Measurements from ENCODE around the gene ITPKB.
"Not testable (repeated sequence)": the region's sequence is repeated elsewhere in the genome, so short reads cannot be mapped to it uniquely, and the experiment has no call there.

The ITPKB gene

DNA sequence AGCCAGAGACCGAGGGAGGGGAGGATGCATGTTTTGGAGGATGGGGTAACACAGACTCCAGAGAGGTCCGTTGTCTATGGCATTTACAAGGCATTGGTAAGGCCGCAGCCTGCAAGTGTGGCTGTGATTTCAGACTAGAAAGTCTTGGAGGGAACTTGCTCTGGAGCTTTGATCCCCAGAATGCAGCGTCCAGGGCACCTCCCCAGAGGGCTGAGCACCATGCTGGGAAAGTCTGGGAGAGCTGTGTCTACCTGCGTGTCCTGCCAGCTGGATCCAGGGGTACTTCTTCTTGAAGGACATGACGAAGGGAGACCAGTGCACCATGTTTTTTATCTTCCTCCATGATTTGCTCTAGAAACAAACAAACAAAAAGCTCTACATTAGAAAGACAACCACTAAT, 90.7 kb downstream of the ITPKB start:
- no peak for DNase-seq

DNA sequence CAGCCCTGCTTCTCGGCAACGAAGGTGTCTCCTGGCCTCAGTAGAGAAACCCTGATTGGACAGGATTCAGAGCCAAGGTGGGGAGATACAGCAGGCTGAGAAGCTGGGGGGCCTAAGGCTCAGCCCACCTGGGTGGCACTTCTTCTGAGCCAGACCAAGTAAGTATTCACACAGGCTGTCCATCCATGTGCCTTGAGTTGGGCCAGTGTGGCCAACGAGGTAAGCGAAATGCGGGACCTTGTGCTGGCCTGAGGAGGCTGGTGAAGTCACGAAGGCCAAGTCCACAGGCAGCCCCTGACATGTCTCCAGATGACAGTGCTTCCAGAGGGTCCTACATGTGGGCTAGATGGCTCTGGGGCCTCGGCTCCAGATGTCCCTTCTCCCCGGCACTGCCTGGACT, 91.4 kb downstream of the ITPKB start:
- no peak for DNase-seq

DNA sequence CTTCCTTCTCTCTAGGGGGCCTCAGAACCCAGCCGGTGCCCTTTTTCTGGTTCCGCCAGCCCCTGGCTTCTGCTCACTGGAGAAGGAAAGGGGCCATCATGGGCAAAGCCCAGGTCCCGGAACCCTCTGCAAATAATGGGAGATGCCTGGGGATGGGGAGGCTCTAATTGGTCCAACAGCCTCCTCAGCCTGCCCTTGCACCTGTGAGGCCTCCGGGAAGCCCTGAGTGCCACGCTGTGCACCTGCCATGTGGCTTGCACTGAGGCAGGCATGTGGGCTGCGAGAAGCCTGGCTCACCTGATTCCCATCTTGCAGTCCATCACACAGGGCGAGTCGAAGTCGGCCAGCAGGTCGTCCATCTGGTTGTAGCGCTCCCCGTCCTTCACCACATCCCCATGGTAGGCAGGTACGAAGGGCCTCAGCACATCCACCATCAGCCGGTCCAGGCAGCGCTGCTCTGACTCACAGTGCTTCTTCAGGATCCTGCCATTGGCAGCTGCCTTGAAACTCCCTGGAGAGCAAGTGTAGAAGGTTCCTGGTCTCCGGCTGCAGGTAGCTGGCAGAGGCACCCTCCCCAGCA, 92.1 kb downstream of the ITPKB start:
- DNase-seq = no peak

DNA sequence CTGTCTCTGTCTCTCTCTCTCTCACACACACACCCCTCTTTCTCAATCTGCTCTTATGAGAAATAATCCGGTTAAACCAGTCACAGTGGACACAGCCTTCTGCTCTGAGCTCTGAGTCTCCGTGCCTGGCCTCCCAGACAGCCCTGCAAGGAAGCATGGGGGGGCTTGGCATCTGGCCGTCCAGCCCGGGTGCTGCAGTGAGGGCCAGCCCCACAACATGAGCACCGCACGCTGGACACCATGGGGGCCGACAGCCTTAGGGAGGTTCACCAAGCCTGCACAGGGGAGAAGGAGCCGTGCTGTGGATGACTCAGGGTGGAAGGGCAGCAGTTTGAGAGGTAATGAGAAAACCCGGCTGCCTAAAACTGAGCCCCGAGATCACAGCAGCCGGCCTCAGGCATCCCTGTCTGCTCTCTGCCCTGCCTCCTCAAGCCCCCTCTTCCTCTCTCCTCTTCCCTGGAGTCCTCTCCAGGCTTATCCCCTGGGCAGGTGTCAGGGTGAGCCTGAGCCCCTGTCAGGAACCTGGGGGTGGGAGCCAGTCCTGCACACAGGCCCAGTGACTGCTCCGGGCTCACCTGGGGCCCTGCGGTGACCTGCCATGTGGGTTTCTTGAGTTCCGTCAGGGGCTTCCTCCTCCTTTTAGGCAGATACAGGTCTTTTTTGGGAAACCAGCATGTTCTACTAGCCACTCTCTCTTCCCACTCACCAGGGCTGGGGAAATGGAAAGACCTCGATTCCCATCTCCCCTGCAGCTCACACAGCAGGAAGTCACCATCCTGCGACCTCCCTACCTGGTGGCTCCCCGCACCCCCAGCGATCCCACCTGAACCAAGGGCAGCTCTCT, 92.8 kb downstream of the ITPKB start:
- DNase-seq = no peak

DNA sequence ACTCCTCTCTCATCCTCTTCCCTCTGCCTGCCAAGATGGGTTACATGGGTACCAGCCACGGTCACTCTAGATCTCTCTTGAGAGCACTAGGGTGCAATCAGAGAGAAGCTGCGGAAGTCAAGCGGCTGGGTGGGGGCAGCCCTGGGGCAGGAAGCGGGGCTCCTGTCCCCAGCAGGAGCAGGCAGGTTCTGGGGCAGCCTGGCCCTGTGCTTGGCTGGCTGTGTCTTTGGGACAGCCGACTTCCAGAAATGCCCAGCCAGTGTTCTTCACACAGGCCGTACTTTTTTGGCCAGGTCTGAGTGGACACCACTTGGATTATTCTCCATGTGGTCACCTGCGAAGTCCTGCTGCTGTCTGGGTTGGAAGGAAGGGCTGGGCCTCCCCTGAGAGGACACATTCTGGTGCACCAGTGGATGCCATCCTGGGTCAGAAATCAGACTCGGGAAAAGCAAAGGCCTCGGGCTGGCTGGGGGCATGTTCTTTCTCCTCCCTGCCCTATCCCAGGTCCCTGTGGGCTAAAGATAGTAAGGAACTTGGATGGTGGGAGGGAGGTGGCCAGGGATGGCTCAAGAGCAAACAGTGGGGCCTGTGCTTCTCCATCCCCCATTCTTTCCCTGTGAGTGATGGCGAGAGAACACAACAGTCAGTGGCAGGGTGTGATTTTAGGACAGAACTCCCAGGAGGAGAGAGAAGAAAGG, 93.7 kb downstream of the ITPKB start:
- DNase-seq = no peak

DNA sequence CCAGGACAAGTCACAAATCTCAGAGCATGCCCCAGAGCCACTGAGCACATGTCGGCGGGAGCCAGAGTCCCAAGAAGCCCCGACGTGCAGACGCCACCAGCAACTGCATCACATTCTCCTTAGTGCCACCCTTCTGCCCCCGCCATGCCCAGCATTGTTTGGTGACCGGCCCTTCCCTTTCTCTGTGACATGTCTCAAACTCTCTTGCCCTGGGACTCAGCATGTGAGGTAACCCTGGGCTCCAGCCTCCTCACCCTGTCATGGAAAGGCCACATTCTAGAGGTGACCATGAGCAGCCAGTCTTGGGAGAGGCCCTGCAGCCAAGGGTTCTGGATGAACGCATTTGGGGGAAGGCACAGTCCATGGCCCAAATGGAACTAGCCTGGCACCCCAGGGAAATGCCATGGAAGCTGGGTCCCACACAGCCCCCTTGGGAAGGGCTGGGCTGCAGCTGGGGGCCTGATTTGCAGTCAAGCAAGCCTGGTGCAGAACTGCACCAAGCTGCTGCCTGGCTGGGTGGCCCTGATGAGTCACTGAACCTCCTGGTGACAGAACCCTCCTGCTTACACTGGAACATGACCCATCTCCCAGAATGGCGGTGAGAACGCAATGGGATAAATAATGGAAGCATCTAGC, 94.4 kb downstream of the ITPKB start:
- peak; percentile 53 for DNase-seq

DNA sequence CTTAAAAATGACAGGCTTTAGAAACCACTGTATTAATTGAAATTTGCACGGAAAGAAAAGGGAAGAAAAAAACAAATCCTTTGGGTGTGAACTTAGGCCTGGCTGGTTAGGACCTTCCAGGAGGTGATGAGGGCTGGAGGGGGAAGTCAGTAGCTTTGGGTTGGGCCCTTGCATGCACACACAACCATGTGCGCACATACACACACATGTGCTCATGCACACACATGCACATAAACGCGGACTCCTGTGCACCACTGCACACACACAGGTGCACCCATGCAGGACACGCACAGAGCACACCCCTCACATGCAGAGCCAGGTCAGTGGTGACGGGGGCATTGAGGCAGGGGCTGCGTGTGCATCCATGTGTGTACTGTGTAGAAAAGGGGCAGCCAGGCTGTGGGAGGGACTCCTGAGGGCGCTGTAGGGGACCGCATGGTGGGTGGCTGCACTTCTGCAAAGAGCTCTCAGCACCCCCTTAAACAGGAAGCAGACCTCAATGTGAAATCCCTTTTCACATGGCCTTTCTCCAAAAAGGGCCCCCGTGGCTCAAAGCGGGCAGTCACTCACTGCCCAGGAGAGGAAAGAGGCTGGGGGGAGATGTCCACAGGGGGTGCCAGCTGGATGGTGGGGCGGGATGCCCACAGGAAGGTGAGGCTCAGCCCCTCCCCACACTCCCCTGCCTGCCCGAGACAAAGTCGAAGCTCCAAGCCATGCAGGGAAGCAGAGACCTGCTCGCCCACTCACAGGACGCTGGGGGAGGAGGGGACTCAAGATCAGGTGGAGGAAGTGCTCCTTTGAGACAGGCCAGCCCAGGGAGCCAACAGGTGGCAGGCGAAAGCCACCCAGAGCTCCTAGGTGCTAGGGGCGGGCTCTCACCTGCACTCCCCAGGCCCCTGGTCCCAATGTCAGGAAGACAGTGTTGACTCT, 95.2 kb downstream of the ITPKB start:
- DNase-seq = peak; percentile 58

DNA sequence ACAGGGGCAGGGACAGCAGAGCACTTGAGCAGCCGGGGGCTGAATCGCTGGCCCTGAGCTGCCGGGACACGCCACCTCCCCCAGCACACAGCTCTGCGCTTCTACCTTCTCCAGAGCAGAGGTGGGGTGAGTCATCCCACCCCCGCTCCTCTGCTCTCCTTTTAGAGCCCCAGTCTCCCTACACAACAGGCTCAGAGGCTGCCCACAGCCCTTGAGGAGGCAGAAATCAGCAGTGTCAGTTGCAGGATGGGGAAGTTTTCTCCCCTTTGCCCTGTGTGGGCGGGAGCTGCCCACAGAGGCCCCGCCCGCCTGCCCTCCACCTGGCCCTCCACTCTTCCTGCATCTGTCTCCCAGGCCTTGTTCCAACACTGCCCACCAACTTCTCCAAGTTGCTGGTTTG, 95.9 kb downstream of the ITPKB start:
- peak; percentile 83 for DNase-seq

DNA sequence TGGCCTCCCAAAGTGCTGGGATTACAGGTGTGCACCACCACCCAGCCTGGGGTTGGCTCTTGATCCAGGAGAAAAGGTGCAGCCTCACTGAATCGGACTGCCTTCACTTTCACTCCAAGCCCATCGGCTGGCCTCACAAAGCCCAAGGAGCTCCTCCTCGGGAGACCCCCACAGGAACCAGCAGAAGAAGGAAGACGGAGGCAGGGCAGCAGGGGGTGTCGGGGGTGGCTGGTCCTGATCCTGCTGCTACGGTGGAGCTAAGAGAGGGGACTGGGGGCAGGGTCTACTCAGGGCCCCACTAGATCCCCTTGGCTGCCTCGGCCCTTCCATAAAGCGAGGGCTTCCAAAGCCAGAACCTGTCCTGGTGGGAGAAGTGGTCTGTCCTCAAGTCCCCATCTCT, 96.7 kb downstream of the ITPKB start:
- no peak for DNase-seq

DNA sequence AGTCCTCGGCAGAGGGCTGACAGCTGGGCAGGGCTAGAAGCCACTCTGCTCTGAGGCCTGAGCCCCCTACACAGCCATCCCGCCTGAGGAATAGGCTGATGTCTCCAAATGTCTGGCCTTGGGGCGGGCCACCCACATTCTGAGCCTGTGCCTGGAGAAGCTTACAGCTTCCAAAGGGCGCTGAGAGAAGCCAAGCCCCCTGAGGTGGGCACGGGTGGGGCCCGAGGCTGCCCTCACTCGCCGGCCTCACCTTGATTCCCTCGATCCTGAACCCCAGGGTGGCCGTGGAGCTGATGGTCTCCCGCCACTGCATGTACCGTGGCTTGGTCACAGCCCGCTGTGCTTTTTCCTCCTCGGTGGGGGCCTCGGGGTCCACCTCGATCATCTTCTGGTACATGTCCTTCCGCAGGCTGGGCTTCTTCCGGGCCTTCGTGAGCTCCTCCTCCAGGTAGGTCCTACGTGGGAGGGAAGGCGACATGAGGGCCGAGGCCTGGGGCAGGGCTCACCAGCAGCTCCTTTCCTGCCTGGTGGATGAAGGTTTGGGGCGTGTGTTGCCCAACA, 97.3 kb downstream of the ITPKB start:
- no peak for DNase-seq

DNA sequence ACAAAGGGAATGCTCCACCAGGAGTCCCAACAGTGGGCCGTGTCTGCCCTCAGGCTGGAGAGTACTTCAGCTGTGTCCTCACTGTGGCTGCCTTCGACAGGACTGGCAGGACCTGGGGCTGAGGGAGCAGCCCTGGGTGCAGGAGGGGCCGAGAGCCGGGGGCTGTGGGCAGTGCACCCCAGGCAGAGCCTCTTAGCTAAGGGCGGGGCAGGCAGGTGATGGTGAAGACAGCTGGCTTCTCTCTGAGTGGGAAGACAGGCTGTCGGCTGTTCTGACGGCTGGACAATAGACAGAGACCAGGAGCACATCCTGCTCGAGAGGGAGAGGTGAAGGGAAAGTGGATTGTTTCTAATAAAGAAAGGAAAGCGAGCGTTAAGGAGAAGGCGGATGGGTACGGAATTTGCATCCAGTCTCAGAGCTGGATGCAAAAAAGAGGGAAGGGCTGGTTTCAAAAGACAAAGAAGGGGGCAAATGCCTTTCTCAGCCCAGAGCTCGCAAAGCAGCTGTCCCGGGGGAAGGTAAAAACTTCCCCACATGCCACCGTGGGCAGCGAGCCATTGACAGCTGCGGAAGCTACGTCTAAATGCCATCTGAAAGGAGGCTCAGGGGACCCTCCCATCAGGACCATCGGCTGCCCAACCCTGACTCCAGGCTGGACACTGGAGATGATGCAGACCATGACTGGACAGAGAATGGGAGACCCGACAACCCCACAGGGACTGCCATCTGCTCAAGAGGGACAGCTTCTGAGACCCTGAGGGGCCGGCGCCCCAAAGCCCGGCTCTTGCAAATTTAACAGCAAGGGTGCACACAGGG, 98.6 kb downstream of the ITPKB start:
- no peak for DNase-seq

DNA sequence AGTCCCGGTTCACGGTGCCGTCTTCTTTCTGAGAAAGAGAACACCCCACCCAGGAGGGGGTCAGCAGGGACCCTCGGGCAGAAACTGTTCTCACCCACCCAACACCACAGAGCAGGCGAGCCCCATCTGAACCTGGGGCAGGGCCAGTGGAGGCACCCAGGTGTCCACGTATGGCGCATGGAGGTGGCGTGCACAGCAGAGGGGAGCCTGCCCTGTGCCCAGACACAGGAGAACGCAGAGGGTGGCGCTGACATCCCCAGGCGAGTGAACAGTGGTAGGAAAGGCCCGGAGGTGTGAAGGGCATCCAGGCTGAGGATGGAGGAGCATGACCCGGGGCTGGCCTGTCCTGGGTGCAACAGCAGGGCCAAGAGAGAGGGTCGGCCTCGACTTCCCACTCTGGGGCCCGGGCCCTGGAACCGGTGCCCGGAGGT, 99.4 kb downstream of the ITPKB start:
- DNase-seq = no peak

DNA sequence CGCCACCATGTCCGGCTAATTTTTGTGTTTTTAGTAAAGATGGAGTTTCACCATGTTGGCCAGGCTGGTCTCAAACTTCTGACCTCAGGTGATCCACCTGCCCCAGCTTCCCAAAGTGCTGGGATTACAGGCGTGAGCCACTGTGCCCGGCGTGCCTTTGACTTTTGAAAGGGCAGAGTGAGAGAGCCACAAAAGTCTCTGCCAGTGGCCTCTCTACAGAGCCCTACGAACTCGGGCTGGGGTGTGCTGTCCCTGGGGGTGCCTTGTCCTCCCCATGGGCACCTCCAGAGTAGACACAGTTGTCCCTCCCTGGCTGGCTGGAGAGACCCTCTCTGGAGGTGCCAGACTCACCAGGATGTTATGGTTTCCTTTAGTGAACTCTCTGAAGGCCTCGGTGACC, 99.9 kb downstream of the ITPKB start:
- DNase-seq = not testable (repeated sequence)

DNA sequence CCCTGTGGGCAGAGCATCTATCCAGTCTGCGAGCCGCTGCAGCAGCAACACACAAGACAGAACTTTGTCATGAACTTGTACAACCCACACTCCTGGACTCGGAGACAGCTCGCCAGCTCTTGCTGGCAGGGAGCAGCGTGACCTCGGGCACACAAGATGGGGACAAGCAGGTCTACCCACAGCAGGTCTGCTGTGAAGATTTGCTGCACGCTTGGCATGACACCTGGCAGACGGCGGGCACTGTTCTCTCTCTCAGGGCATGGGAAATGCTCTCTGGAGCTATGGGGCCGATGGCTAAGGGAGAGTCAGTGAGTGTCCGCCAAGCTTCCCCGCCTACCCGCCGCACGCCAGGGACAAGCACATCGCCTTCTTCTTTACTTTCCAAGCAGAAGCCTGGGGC, 100.5 kb downstream of the ITPKB start:
- DNase-seq = no peak

DNA sequence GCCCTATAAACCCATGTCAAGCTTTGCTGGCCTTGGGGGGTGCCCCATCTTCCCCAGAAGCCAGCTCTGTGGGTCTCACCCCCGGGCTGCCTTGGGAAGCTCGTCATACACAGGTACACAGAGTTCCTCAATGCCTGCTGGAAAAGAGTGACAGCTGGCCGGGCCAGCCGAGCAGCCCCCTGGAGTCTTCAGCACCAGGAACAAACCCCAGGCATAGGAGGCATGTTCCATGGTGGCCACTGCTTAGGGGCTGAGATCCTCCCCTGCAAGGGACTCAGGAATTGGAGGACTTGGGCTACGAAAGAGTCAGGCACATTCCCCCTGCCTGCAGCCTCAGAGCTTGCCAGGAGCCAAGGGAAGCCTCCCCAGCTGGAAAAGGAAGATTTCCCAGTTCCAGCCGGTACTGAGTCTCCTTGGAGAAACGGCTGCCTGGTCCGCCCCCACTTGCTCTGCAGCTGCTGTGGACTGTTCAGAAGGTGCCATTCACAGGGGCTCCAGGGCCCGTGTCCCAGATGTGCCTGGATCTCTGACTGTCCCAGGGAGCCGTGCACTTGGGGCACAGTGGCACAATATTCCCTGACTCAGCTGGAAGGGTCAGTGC, 101.0 kb downstream of the ITPKB start:
- no peak for DNase-seq

DNA sequence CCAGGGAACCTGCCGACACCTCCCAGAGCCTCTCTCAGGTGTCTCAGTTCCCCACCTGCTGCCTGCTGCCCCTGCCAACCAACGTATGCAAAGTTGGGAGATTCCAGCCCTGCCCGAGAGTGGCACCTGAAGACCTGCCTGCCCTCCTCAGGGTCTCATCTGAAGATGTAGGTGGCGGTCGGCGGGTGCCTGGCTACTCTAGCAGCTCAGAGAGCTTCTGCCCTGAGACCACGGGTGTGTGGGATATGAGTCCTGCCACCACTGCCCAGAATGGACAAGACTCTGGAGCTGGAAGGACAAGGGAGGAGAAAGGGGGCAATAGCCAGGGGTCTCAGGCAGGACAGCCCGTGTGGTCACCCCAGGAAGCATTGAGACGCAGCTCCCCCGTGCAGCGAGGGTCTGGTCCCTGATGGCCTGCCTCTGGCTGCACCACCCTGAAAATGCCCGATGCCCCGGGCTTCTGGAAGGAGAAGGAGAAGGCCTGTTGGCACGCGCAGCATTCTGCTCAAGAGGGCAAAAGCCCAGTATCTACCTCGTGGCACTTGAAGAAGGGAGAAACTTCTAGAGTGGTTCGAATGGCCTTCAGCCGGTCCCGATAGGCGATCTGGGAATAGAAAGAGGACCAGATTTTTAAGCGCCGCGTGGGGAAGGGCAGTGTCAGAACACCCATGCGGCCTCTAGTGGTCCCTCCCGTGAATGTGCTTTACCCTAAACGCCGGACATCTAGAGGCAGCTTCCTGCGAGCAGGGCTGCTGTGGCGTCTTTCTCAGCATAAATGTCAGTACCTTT, 101.7 kb downstream of the ITPKB start:
- DNase-seq = no peak

DNA sequence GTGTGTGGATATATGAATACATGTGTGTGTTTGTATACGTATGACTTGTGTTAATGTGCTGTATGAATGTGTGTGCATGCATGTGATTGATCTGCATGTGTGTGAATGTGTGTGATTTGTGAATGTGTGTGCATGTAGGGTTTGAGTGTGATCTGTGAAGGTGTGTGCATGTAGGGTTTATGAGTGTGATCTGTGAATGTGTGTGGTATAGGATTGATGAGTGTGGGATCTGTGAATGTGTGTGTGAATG, 102.3 kb downstream of the ITPKB start:
- no peak for DNase-seq

DNA sequence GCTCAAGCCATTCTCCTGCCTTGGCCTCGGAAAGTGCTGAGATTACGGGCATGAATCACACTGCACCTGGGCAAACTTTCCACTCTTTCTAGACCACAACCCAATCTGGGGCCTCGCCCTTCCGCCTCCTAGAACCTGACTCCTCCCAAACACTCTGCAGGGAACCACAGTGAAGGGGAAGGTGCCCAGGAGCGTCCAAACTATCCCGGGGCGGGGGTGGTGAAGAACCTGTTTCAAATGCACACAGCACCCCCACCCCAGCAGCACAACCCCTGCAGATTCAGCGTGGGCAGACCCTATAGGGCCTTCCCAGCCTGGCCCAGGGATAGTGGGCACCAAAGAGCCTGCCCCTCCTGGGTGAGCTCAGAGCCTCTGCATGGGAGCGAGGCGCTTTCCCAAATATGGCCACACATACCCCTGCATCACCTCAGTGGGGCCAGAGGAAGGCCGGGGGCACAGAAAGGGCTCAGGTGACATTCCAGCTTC, 103.6 kb downstream of the ITPKB start:
- DNase-seq = peak; percentile 75

DNA sequence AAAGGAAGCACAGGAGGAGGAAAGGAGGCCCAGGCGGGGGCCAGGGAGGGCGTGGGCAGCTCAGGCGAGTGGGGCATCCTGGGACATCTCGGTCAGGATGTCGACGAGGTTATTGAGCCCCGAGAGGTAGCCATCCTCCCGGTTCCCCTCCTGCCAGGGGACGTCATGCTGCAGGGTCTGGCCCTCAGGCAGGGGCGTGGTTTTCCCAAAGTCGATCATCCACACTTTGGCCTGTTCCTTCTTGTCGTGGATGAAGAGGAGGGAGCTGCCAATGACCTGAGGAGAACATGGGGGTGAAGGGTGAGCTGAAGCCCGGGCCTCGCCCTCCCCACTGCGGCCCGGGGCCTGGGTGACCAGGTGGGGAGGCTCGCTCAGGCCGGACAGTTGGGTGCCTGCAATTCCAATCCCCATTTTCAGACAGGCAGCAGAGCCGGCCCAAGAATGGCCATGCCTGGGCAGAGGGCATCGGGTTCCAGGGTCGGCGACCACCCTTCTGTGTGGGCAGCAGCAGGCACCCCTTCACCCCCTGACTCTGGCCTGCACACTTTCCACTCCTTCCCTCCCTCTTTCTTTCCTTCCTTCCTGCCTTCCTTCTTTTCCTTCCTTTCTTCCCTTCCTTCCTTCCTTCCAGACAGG, 104.4 kb downstream of the ITPKB start:
- no peak for DNase-seq

DNA sequence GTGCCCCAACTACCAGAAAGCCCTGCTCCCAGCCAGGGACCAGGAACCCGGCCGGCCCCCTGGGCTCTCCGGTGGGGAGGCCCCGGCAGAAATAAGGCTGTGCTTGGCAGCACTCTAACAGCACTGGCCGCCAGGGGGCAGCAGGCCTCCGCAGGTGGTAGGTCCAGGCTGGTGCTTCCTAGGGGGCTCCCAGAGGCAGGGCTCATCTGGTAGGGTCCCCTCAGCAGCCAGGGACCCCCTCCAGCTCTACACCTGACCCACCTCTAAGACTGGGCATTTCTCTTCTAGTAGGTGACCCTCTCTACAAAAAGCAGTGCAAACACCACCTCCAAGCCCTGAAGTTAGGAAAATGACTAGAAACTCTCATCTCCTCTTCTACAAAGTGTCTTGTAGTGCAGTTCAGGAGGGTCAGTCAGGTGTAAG, 104.9 kb downstream of the ITPKB start:
- peak; percentile 88 for DNase-seq
